Muscle of leg (tissue), 11 donors: ENCODE measurements around the gene MOGAT3. TPM values are rescaled to one million over a fixed set of nuclear protein-coding genes. Genes with fewer than 3 reads are reported as not detected.

Experiments
- DNase-seq: peaks from one replicate; pipeline ENCODE4 v3.0.0; 2013
- H3K27ac ChIP-seq: one replicate; pipeline ENCODE4 v1.5.1; 2013; ENCODE audit warnings: mild to moderate bottlenecking, low read length, control low read depth
- H3K27me3 ChIP-seq: one replicate; pipeline ENCODE4 v1.6.1; 2013; ENCODE audit warnings: low read length; ENCODE audit not compliant: control insufficient read depth, insufficient read depth
- H3K36me3 ChIP-seq: one replicate; pipeline ENCODE4 v1.6.1; 2013; ENCODE audit warnings: low read length; ENCODE audit not compliant: control insufficient read depth, insufficient read depth
- H3K4me1 ChIP-seq: one replicate; pipeline ENCODE4 v1.6.1; 2013; ENCODE audit warnings: low read length; ENCODE audit not compliant: control insufficient read depth, insufficient read depth
- H3K4me3 ChIP-seq: one replicate; pipeline ENCODE4 v1.5.1; 2013; ENCODE audit warnings: low read length, control low read depth
- H3K9me3 ChIP-seq: replicated peaks from 2 replicates; pipeline ENCODE4 v1.6.1; 2013; ENCODE audit warnings: low read depth, low read length; ENCODE audit not compliant: control insufficient read depth
- whole genome bisulfite sequencing: methylation state at CpG from one replicate; pipeline ENCODE4 v1.1.5; 2013; ENCODE audit warnings: missing lambda C conversion rate; ENCODE audit not compliant: insufficient coverage; 5-methylcytosine and 5-hydroxymethylcytosine counted together
- polyA plus RNA-seq, 8 donors: library from polyadenylated mRNA; unstranded; fragments of 120-200 nt; gene quantifications; one replicate each; pipeline versions ENCODE4 v1.2.1 to v1.2.3, GENCODE V29; 2013; ENCODE audit warnings: inconsistent platforms in 1 of 8, low replicate concordance in 1 of 8; ENCODE audit not compliant: insufficient read length in 8 of 8, insufficient read depth in 1 of 8
- total RNA-seq: library from RNA; stranded (reverse); fragments of 120-200 nt; gene quantifications from one replicate; pipeline ENCODE4 v1.2.4, GENCODE V29; 2013

MOGAT3 gene
- total and polyA plus RNA-seq, 9 donors = 0.10 to 2.4 (median 0.51) TPM; not detected in 6

- Histone ChIP-seq H3K9me3 (no peaks in the 10 kb centered on the region), H3K27me3 (peaks cover 11% of the 10 kb centered on the region), H3K36me3 (no peaks in the 10 kb centered on the region), H3K4me3 (no peak overlapping the region), H3K4me1 (no peaks in the 10 kb centered on the region), H3K27ac (no peak overlapping the region)
- no peak for DNase-seq
- 72% methylated on average over 5 of the region's 8 CpGs for WGBS
These were observed 11.7 kb downstream of the MOGAT3 start for GRCh38 chr7:101189109-101189508.

- H3K9me3 ChIP-seq = no peaks in the 10 kb centered on the region
- WGBS = 100% methylated on average over 1 of the region's 4 CpGs
- H3K4me3 ChIP-seq = no peak overlapping the region
These were observed 13.9 kb downstream of the MOGAT3 start for GRCh38 chr7:101186844-101187428.

GRCh38 chr7:101186194-101186593, 14.6 kb downstream of the MOGAT3 start:
- DNase-seq = no peak
- WGBS = 53% methylated on average over 4 of the region's 6 CpGs
- Histone ChIP-seq H3K27ac (no peak overlapping the region), H3K4me1 (no peaks in the 10 kb centered on the region), H3K27me3 (peaks cover 27% of the 10 kb centered on the region), H3K9me3 (no peaks in the 10 kb centered on the region), H3K36me3 (no peaks in the 10 kb centered on the region), H3K4me3 (no peak overlapping the region)

More at GRCh38 chr7:101186844-101187428, 13.9 kb downstream of the MOGAT3 start:
- H3K4me1 ChIP-seq = no peaks in the 10 kb centered on the region
- no peaks in the 10 kb centered on the region for H3K36me3 ChIP-seq
- H3K27ac ChIP-seq = no peak overlapping the region
- peaks cover 19% of the 10 kb centered on the region for H3K27me3 ChIP-seq
- DNase-seq = no peak

GRCh38 chr7:101185258-101185839, 15.5 kb downstream of the MOGAT3 start:
- Histone ChIP-seq H3K4me3 (no peak overlapping the region), H3K4me1 (no peaks in the 10 kb centered on the region), H3K36me3 (no peaks in the 10 kb centered on the region), H3K27ac (no peak overlapping the region), H3K9me3 (no peaks in the 10 kb centered on the region), H3K27me3 (peaks cover 35% of the 10 kb centered on the region)
- 33% methylated on average over 1 of the region's 5 CpGs for WGBS
- DNase-seq = no peak

GRCh38 chr7:101180130-101180755, 20.6 kb downstream of the MOGAT3 start, which contains the start of gene NAT16:
NAT16 (minus strand) TSS chr7:101180293; CDS start chr7:101174807, 5,486 bp downstream.
- DNase-seq = no peak
- no peaks in the 10 kb centered on the region for H3K9me3 ChIP-seq
- no peak within 1 kb of the TSS for H3K27ac ChIP-seq
- peaks cover 4% of the 10 kb centered on the region for H3K4me1 ChIP-seq
- WGBS = 4% methylated on average over 46 of the region's 56 CpGs
- H3K36me3 ChIP-seq = no peaks in the 10 kb centered on the region
- peaks cover 81% of the 10 kb centered on the region for H3K27me3 ChIP-seq
- H3K4me3 ChIP-seq = no peak within 1 kb of the TSS

- Histone ChIP-seq H3K4me1 (peaks cover 4% of the 10 kb centered on the region), H3K27me3 (peaks cover 86% of the 10 kb centered on the region), H3K4me3 (no peak overlapping the region), H3K27ac (no peak overlapping the region), H3K36me3 (no peaks in the 10 kb centered on the region), H3K9me3 (no peaks in the 10 kb centered on the region)
- WGBS = under 1% methylated on average over 19 of the region's 27 CpGs
- no peak for DNase-seq
These were observed 21.1 kb downstream of the MOGAT3 start for GRCh38 chr7:101179713-101180112.

- no peak for DNase-seq
- H3K27me3 ChIP-seq = peaks cover 86% of the 10 kb centered on the region
- H3K9me3 ChIP-seq = no peaks in the 10 kb centered on the region
- no peaks in the 10 kb centered on the region for H3K36me3 ChIP-seq
- 0% methylated on average over 13 of the region's 20 CpGs for WGBS
- H3K4me3 ChIP-seq = no peak overlapping the region
- H3K4me1 ChIP-seq = peaks cover 4% of the 10 kb centered on the region
- no peak overlapping the region for H3K27ac ChIP-seq
These were observed 21.7 kb downstream of the MOGAT3 start for GRCh38 chr7:101179117-101179516.

GRCh38 chr7:101177644-101178043, 23.2 kb downstream of the MOGAT3 start:
- no peaks in the 10 kb centered on the region for H3K36me3 ChIP-seq
- H3K4me1 ChIP-seq = peaks cover 17% of the 10 kb centered on the region
- no peak overlapping the region for H3K27ac ChIP-seq
- peaks cover 100% of the 10 kb centered on the region for H3K27me3 ChIP-seq
- WGBS = 83% methylated on average over 1 of the region's 2 CpGs
- H3K4me3 ChIP-seq = no peak overlapping the region
- no peak for DNase-seq
- H3K9me3 ChIP-seq = no peaks in the 10 kb centered on the region

GRCh38 chr7:101175664-101176063, 25.2 kb downstream of the MOGAT3 start:
- Histone ChIP-seq H3K27me3 (peaks cover 100% of the 10 kb centered on the region), H3K9me3 (no peaks in the 10 kb centered on the region), H3K27ac (no peak overlapping the region), H3K4me1 (peaks cover 26% of the 10 kb centered on the region), H3K4me3 (no peak overlapping the region), H3K36me3 (no peaks in the 10 kb centered on the region)
- DNase-seq = no peak
- WGBS = no CpG with 5 or more reads among the region's 3 CpGs

- 2% methylated on average over 27 of the region's 28 CpGs for WGBS
- DNase-seq = no peak
- Histone ChIP-seq H3K27ac (no peak overlapping the region), H3K9me3 (no peaks in the 10 kb centered on the region), H3K4me1 (peaks cover 22% of the 10 kb centered on the region), H3K27me3 (peaks cover 100% of the 10 kb centered on the region), H3K36me3 (no peaks in the 10 kb centered on the region), H3K4me3 (no peak overlapping the region)
These were observed 26.4 kb downstream of the MOGAT3 start for GRCh38 chr7:101174322-101174854.
